HG02870 (cell line): ENCODE measurements around the gene GMPS.
"Not testable (repeated sequence)": the region's sequence is repeated elsewhere in the genome, so short reads cannot be mapped to it uniquely, and the experiment has no call there.

ENCODE experiments used
- ATAC-seq: cut with Tn5 transposase; IDR thresholded peaks from one replicate; pipeline ENCODE4 v1.9.1; 2021; ENCODE audit warnings: mild to moderate bottlenecking, moderate library complexity; ENCODE audit not compliant: unreplicated experiment

GMPS gene

GRCh38 chr3:155870133-155870944 lies at the start of gene GMPS:
TSS of gene GMPS (plus strand) at chr3:155870650. CDS start at chr3:155870871, 221 bp downstream.
- peak; percentile 86 for ATAC-seq

- ATAC-seq = not testable (repeated sequence)
These were observed 41.9 kb upstream of the GMPS start for GRCh38 chr3:155828490-155829098.

GRCh38 chr3:155835341-155836071 lies 34.9 kb upstream of the GMPS start:
- ATAC-seq = no peak

GRCh38 chr3:155843569-155843968 lies 26.9 kb upstream of the GMPS start:
- ATAC-seq = peak; percentile 48

GRCh38 chr3:155846119-155846518 lies 24.3 kb upstream of the GMPS start:
- ATAC-seq = no peak

GRCh38 chr3:155847993-155848392 lies 22.5 kb upstream of the GMPS start:
- no peak for ATAC-seq

GRCh38 chr3:155849404-155849803 lies 21.0 kb upstream of the GMPS start:
- ATAC-seq = not testable (repeated sequence)

- no peak for ATAC-seq
These were observed 18.1 kb upstream of the GMPS start for GRCh38 chr3:155852341-155852740.

GRCh38 chr3:155853214-155854140 lies 17.0 kb upstream of the GMPS start:
- peak; percentile 8 for ATAC-seq

GRCh38 chr3:155854141-155854940 lies 16.1 kb upstream of the GMPS start, which contains the start of gene SLC33A1:
TSS of gene SLC33A1 (minus strand) at chr3:155854427. CDS start at chr3:155853997, 430 bp downstream.
- ATAC-seq = peak; percentile 92

- no peak for ATAC-seq
These were observed 10.6 kb upstream of the GMPS start for GRCh38 chr3:155859859-155860258.

- not testable (repeated sequence) for ATAC-seq
These were observed 10.0 kb upstream of the GMPS start for GRCh38 chr3:155860424-155860823.

- no peak for ATAC-seq
These were observed 8.8 kb upstream of the GMPS start for GRCh38 chr3:155861476-155862183.

- not testable (repeated sequence) for ATAC-seq
These were observed 8.0 kb upstream of the GMPS start for GRCh38 chr3:155862290-155862982.

- no peak for ATAC-seq
These were observed 7.2 kb upstream of the GMPS start for GRCh38 chr3:155863072-155863784.

GRCh38 chr3:155869691-155870090 lies 759 bp upstream of the GMPS start:
- no peak for ATAC-seq

GRCh38 chr3:155870945-155871745 lies 695 bp downstream of the GMPS start:
- peak; percentile 20 for ATAC-seq
